GM06990 (cell line): ENCODE measurements around the gene PGS1.

Experiments
- DNase-seq: peaks from one replicate; pipeline ENCODE4 v3.0.0-alpha.2; 2011; ENCODE audit not compliant: insufficient read length; ENCODE audit errors: extremely low read depth
- H3K27me3 ChIP-seq: replicated peaks from 2 replicates; pipeline ENCODE4 v1.6.0; 2011; ENCODE audit warnings: low read length; ENCODE audit not compliant: control insufficient read depth, insufficient read depth
- H3K36me3 ChIP-seq: 2 replicates; pipeline ENCODE4 v1.5.1; 2011; ENCODE audit warnings: low read length; ENCODE audit not compliant: control insufficient read depth, insufficient read depth
- H3K4me3 ChIP-seq: replicated peaks from 2 replicates; pipeline ENCODE4 v1.5.1; 2011; ENCODE audit warnings: low read depth, mild to moderate bottlenecking, control low read depth, low read length
- CTCF ChIP-seq: IDR thresholded peaks from 2 replicates; pipeline ENCODE4 v1.5.1; 2011; ENCODE audit warnings: low read length, control low read depth, mild to moderate bottlenecking, inconsistent platforms; ENCODE audit not compliant: insufficient read depth, poor library complexity, severe bottlenecking

PGS1 gene

GRCh38 chr17:78364436-78365281 lies 13.8 kb upstream of the PGS1 start:
- Histone ChIP-seq H3K4me3 (no peak overlapping the region), H3K36me3 (no peaks in the 10 kb centered on the region), H3K27me3 (no peaks in the 10 kb centered on the region)
- DNase-seq = no peak
- TF ChIP-seq CTCF = no peak

DNA sequence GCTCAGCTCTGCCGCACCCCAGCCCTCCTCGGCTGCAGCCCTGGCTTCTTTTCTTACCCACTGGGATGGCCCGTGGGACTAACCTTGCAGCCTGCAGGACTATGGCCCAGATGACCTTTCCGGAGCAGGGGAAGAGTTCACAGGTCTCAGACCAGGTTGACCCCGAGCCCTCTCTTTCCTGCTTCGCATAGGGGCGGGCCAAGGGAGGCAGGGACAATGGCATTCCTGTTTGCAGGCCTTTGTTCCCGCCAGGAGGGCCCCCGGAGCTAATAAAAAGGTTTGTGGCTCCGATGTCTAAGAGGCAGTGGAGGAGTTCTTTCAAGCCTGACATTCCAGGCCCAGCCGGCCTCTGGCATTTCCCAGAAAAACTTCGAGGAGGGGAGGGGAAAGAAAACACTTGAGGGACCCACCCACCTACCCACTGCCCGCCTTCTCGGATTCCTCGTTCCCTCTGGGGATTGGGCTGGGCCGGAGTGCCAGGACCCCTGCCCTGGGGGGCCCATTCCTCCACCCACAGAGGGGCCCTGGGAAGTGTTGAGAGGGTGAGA lies 12.8 kb upstream of the PGS1 start:
- no peak overlapping the region for H3K4me3 ChIP-seq
- no peaks in the 10 kb centered on the region for H3K36me3 ChIP-seq
- DNase-seq = no peak
- H3K27me3 ChIP-seq = no peaks in the 10 kb centered on the region
- TF ChIP-seq CTCF = no peak

- TF ChIP-seq CTCF = no peak
- H3K4me3 ChIP-seq = no peak overlapping the region
- H3K27me3 ChIP-seq = no peaks in the 10 kb centered on the region
- H3K36me3 ChIP-seq = no peaks in the 10 kb centered on the region
- DNase-seq = no peak
These were observed 12.2 kb upstream of the PGS1 start for GRCh38 chr17:78366109-78366848.

DNA sequence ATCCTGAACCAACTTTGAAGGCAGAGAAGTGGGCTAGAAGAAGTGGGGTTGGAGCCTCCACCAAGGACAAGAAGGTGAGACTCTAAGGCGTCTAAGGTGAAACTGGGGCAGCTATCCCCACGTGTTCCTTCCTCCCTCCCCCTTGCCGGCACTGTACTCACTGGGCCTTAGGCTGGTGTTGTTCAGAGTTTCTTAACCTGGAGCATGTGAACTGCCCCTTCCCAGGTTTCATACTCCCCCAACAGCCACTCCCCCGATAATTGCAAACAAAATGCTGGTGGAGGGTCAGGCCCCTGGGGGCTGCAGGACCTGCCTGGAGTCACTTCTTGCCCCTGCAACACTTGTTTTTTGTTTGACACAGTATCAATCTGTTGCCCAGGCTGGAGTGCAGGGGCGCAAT lies 11.3 kb upstream of the PGS1 start:
- Histone ChIP-seq H3K36me3 (no peaks in the 10 kb centered on the region), H3K4me3 (no peak overlapping the region), H3K27me3 (no peaks in the 10 kb centered on the region)
- no peak for DNase-seq
- no peak for TF ChIP-seq CTCF

- no peak for DNase-seq
- Histone ChIP-seq H3K4me3 (no peak overlapping the region), H3K27me3 (no peaks in the 10 kb centered on the region), H3K36me3 (no peaks in the 10 kb centered on the region)
- no peak for TF ChIP-seq CTCF
These were observed 10.1 kb upstream of the PGS1 start for GRCh38 chr17:78368348-78368747.
